ENCODE measurements around the gene EXD3.

The EXD3 gene

GRCh38 chr9:137359850-137360249, 63.1 kb downstream of the EXD3 start:
- DNase-seq (ENCODE audit: low spot score) = no peak
- Histone ChIP-seq H3K4me3 (no peak overlapping the region), H3K27ac (no peak overlapping the region)
- no peak for TF ChIP-seq CTCF (IDR thresholded peaks at IDR 0.05)

GRCh38 chr9:137358126-137358525, 64.8 kb downstream of the EXD3 start:
- TF ChIP-seq CTCF (IDR thresholded peaks at IDR 0.05) = no peak
- Histone ChIP-seq H3K27ac (no peak overlapping the region), H3K4me3 (no peak overlapping the region)
- DNase-seq (ENCODE audit: low spot score) = peak; percentile 12

- Histone ChIP-seq H3K4me3 (no peak overlapping the region), H3K27ac (no peak overlapping the region)
- TF ChIP-seq CTCF (IDR thresholded peaks at IDR 0.05) = no peak
- DNase-seq (ENCODE audit: low spot score) = peak; percentile 19
Observed at GRCh38 chr9:137357166-137357565, 65.8 kb downstream of the EXD3 start.

GRCh38 chr9:137355761-137356365, 67.1 kb downstream of the EXD3 start:
- DNase-seq (ENCODE audit: low spot score) = peak; percentile 64
- H3K27ac ChIP-seq = no peak overlapping the region
- no peak overlapping the region for H3K4me3 ChIP-seq
- no peak for TF ChIP-seq CTCF (IDR thresholded peaks at IDR 0.05)

GRCh38 chr9:137354845-137355760, 67.9 kb downstream of the EXD3 start:
- no peak overlapping the region for H3K4me3 ChIP-seq
- peak; percentile 56 for DNase-seq (ENCODE audit: low spot score)
- H3K27ac ChIP-seq = peak overlapping the region in 1 of 2 donors; percentile 11
- TF ChIP-seq CTCF (IDR thresholded peaks at IDR 0.05) = no peak

GRCh38 chr9:137354153-137354844, 68.7 kb downstream of the EXD3 start:
- no peak for TF ChIP-seq CTCF (IDR thresholded peaks at IDR 0.05)
- peak; percentile 67 for DNase-seq (ENCODE audit: low spot score)
- peak overlapping the region in 1 of 2 donors; percentile 41 for H3K27ac ChIP-seq
- H3K4me3 ChIP-seq = no peak overlapping the region
